GDM1 (cell line): ENCODE measurements around the gene TBC1D4.
"Not testable (repeated sequence)": the region's sequence is repeated elsewhere in the genome, so short reads cannot be mapped to it uniquely, and the experiment has no call there.

Experiments
- DNase-seq: peaks from one replicate; lab custom pipeline; 2025; lab: John Stamatoyannopoulos, UW

TBC1D4 gene

DNA sequence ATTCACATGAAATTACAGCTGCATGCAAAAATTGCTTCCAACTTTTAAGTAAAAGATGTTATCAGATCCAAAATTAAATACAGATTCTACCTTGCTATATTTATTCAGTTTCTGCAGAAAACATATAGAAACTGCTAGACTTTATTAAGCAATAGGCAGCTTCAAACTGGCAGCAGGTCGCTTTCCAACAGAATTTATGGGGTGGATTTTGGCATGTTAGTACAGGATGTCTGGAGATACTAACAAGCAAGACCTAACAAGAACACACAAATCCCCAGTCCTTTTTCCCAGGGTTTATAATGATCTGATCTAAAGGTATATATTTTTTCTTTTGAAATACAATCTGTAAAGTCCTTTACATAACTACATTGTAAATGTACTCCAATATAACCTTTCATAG lies 27.5 kb downstream of the TBC1D4 start:
- DNase-seq: no peak

DNA sequence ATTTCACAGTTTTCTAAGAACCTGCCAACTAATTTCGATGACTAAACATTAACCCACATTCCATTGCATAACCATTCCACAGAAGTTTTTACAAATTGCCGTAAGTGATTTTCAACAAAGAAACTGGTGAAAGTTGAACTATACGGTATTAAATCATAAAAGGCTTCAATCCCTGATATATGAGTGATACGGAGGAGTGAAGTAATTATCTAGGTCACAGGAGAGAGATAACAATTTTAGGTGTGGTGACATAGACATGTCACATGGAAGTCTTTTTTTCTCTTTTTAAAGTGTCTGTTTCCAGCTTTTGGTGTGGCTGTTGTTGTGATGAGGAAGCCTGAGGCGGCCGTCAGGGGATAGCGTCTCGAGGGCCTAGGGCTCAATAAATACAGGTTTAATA lies 29.4 kb downstream of the TBC1D4 start:
- no peak for DNase-seq

DNA sequence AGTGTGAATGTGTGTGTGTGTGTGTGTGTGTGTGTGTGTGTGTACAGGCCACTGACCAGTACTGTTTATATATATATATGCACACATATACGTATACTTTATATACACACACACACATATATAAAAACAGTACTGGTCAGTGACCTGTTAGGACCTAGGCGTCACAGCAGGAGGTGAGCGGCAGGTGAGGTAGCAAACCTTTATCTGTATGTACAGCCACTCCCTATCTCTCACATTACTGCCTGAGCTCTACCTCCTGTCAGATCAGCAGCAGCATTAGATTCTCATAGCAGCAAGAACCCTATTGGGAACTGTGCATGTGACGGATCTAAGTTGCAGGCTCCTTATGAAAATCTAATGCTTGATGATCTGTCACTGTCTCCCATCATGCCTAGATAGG lies 34.5 kb downstream of the TBC1D4 start:
- no peak for DNase-seq

DNA sequence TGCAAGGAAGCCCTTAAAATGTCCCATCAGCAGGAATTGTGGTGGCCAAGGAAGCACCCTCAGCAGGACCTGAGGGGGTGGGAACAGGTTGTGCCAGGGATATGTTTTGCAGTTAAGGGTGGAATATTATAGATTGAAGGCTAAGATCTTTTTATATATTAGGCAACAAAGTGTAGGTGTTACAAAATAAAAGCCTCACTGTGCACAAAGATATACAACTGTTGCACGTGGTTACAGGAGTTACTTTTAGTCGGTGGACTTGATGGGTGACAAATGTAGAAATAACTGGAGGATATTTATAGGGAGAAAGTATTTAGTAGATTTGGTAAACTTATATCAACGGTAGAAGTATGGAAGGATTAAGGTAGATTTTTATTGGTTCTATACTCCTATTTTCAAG lies 35.1 kb downstream of the TBC1D4 start:
- no peak for DNase-seq

DNA sequence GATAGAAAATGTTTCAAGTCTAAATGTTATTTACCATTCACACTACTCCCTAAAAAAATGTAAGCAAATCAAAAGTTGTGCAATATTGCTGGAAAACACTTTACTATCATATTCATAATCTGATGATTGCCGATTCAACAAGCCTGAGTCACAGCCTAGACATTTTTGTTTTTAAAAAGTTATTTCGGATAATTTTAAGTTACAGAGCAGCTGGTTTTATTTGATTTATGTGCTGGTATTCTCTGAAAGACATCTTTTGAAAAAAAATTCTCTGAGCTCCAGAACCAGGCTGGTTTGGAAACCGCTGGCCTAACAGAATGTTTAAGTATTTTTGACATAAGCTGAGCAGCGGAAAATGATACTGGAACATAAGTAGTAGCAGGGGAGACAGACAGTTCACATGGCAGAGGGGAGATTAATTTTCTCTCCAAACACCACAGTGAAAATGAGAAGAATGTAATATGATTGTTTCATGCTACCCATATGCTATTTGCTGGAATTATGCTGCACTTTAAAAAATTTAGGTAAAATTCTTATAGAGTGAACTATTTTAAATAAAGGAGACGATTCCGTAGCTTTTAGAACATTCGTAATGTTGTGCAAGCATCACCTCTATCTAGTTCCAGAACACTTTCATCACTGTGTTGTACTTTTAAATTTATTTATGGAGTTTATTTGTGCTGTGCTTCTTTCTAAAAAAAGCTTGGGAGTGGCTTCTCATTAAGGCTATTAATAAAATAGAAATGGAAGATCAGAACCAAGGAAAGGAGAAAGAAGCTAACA lies 36.1 kb downstream of the TBC1D4 start:
- DNase-seq: no peak

GRCh38 chr13:75444016-75444415 lies 38.0 kb downstream of the TBC1D4 start:
- no peak for DNase-seq

GRCh38 chr13:75443356-75443958 lies 38.5 kb downstream of the TBC1D4 start:
- DNase-seq: no peak

- DNase-seq: no peak
Observed at GRCh38 chr13:75442736-75443234, 39.2 kb downstream of the TBC1D4 start.

GRCh38 chr13:75440100-75440499 lies 41.9 kb downstream of the TBC1D4 start:
- DNase-seq: no peak

GRCh38 chr13:75437582-75438318 lies 44.2 kb downstream of the TBC1D4 start:
- no peak for DNase-seq

- DNase-seq: not testable (repeated sequence)
Observed at GRCh38 chr13:75434126-75434525, 47.8 kb downstream of the TBC1D4 start.

GRCh38 chr13:75432811-75433244 lies 49.1 kb downstream of the TBC1D4 start:
- DNase-seq: no peak

GRCh38 chr13:75432045-75432444 lies 49.9 kb downstream of the TBC1D4 start:
- no peak for DNase-seq

GRCh38 chr13:75430436-75431209 lies 51.3 kb downstream of the TBC1D4 start:
- DNase-seq: no peak

GRCh38 chr13:75426421-75426820 lies 55.5 kb downstream of the TBC1D4 start:
- no peak for DNase-seq

DNA sequence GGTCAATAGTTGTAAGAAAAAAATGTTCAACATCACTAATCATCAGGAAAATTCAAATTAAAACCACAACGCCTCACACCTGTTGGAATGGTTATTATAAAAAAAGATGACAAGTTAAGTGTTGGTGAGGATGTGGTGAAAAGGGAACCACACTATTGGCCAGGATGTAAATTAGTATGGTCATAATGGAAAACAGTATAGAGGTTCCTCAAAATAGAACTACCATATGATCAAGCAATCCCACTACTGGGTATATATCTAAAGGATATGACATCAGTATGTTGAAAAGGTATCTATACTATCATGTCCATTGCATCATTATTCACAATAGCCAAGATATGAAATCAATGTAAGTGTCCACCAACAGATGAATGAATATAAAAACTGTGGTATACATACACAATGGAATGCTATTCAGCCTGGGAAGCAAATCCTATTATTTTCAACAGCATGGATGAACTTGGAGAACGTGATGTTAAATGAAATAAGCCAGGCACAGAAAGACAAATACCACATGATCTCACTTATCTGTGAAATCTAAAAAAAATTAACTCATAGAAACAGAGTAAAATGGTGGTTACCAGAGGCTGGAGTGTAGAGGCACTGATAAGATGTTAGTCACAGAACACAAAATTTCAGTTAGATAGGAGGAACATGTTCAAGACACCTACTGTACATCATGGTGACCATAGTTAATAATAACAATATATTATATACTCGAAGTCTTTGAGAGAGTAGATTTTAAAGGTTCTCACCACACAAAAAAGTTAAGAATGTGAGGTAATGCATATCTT lies 56.6 kb downstream of the TBC1D4 start:
- DNase-seq: no peak

- no peak for DNase-seq
Observed at GRCh38 chr13:75423946-75424345, 58.0 kb downstream of the TBC1D4 start.

GRCh38 chr13:75422028-75422427 lies 59.9 kb downstream of the TBC1D4 start:
- DNase-seq: no peak

- DNase-seq: no peak
Observed at GRCh38 chr13:75421133-75421532, 60.8 kb downstream of the TBC1D4 start.

- DNase-seq: no peak
Observed at GRCh38 chr13:75419656-75420055, 62.3 kb downstream of the TBC1D4 start.

- DNase-seq: no peak
Observed at GRCh38 chr13:75418997-75419396, 63.0 kb downstream of the TBC1D4 start.
